ENCODE results near the gene TLCD3B.

Gene TLCD3B

GRCh38 chr16:30030841-30031413 lies at the start of gene TLCD3B:
Gene TLCD3B, minus strand, starts transcription at chr16:30031271. Its CDS starts 744 bp downstream, at chr16:30030527.
- no peak for DNase-seq (ENCODE audit: low read depth)

- DNase-seq (ENCODE audit: low read depth): no peak
These were observed 48.4 kb upstream of the TLCD3B start for GRCh38 chr16:30079480-30079879.

GRCh38 chr16:30078744-30079143 lies 47.7 kb upstream of the TLCD3B start:
- DNase-seq (ENCODE audit: low read depth): no peak

- no peak for DNase-seq (ENCODE audit: low read depth)
These were observed 46.6 kb upstream of the TLCD3B start for GRCh38 chr16:30077656-30078055.

GRCh38 chr16:30076276-30076791 lies 45.3 kb upstream of the TLCD3B start:
- no peak for DNase-seq (ENCODE audit: low read depth)

- peak; percentile 81 for DNase-seq (ENCODE audit: low read depth)
These were observed 44.6 kb upstream of the TLCD3B start, which contains the start of gene PPP4C for GRCh38 chr16:30075503-30076275. Gene PPP4C, plus strand, starts transcription at chr16:30075994. Its CDS starts 384 bp downstream, at chr16:30076378.

- no peak for DNase-seq (ENCODE audit: low read depth)
These were observed 39.4 kb upstream of the TLCD3B start for GRCh38 chr16:30070490-30070889.

GRCh38 chr16:30069611-30070462 lies 38.8 kb upstream of the TLCD3B start:
- no peak for DNase-seq (ENCODE audit: low read depth)

GRCh38 chr16:30068750-30069610 lies 37.9 kb upstream of the TLCD3B start:
- DNase-seq (ENCODE audit: low read depth): no peak

- DNase-seq (ENCODE audit: low read depth): no peak
These were observed 37.3 kb upstream of the TLCD3B start for GRCh38 chr16:30068333-30068732.

- no peak for DNase-seq (ENCODE audit: low read depth)
These were observed 36.5 kb upstream of the TLCD3B start for GRCh38 chr16:30067584-30067916.

GRCh38 chr16:30066761-30067583 lies 35.9 kb upstream of the TLCD3B start:
- DNase-seq (ENCODE audit: low read depth): no peak

- peak; percentile 32 for DNase-seq (ENCODE audit: low read depth)
These were observed 35.1 kb upstream of the TLCD3B start for GRCh38 chr16:30065943-30066760.

- DNase-seq (ENCODE audit: low read depth): peak; percentile 92
These were observed 34.3 kb upstream of the TLCD3B start, which contains the start of gene ALDOA for GRCh38 chr16:30065102-30065942. Gene ALDOA, plus strand, starts transcription at chr16:30065760. Its CDS starts 1,138 bp downstream, at chr16:30066898.

GRCh38 chr16:30064729-30065101 lies 33.6 kb upstream of the TLCD3B start:
- no peak for DNase-seq (ENCODE audit: low read depth)

- DNase-seq (ENCODE audit: low read depth): peak; percentile 52
These were observed 33.0 kb upstream of the TLCD3B start for GRCh38 chr16:30063893-30064728.

GRCh38 chr16:30063278-30063892 lies 32.3 kb upstream of the TLCD3B start:
- DNase-seq (ENCODE audit: low read depth): no peak

Measured in stimulated activated CD8-positive, alpha-beta memory T cell treated with anti-CD3 and anti-CD28 coated beads, Interleukin-12 subunit alpha, Interleukin-12 subunit beta, amount 100 ng/mL, for 4 hours (primary cell).